H1 (cell line): ENCODE measurements around the gene MRPL3. TPM values are rescaled to one million over a fixed set of nuclear protein-coding genes. Genes with fewer than 3 reads are reported as not detected.

Experiments used
- CTCF ChIA-PET: fragments of 300-600 bp; sonication (Branson Sonifier 250); formaldehyde crosslinking; loops from one replicate; lab custom pipeline; 2021; ENCODE audit not compliant: partially characterized antibody; lab: Charles Lee
- POLR2A ChIA-PET: fragments of 300-600 bp; sonication (Branson Sonifier 250); formaldehyde crosslinking; loops from one replicate; lab custom pipeline; 2021; ENCODE audit warnings: inconsistent platforms; ENCODE audit not compliant: partially characterized antibody; lab: Charles Lee
- DNase-seq, 2 experiments: peaks; one replicate each; pipeline versions ENCODE4 v3.0.0 to v3.0.0-alpha.2; 2010 to 2022; ENCODE audit warnings: low spot score in 2 of 2, low read depth in 1 of 2, mixed read lengths in 1 of 2
- FAIRE-seq: peaks from 2 replicates; lab custom pipeline; 2011; peaks lifted over from hg19 to GRCh38; lab: Jason Lieb, UNC
- H2AFZ ChIP-seq: 2 replicates; pipeline ENCODE4 v1.8.1; 2012; ENCODE audit warnings: low read length, inconsistent platforms
- H2AK5ac ChIP-seq: 2 replicates; pipeline ENCODE4 v1.6.1; 2013; ENCODE audit warnings: low read depth, low read length
- H2BK120ac ChIP-seq: replicated peaks from 2 replicates; pipeline ENCODE3; 2013; ENCODE audit warnings: low read depth, low read length, inconsistent platforms
- H2BK12ac ChIP-seq: 2 replicates; pipeline ENCODE4 v1.6.1; 2013; ENCODE audit warnings: low read depth, low read length
- H2BK15ac ChIP-seq: 2 replicates; pipeline ENCODE4 v1.6.1; 2013; ENCODE audit warnings: low read length
- H2BK20ac ChIP-seq: 2 replicates; pipeline ENCODE4 v1.6.1; 2013; ENCODE audit warnings: low read length
- H2BK5ac ChIP-seq: 2 replicates; pipeline ENCODE4 v1.6.1; 2013; ENCODE audit warnings: low read depth, low read length
- H3K14ac ChIP-seq: 2 replicates; pipeline ENCODE4 v1.6.1; 2013; ENCODE audit warnings: inconsistent platforms; ENCODE audit not compliant: insufficient read length
- H3K18ac ChIP-seq: 2 replicates; pipeline ENCODE4 v1.6.1; 2013; ENCODE audit warnings: low read length; ENCODE audit errors: extremely low read depth
- H3K23ac ChIP-seq: 2 replicates; pipeline ENCODE4 v1.6.1; 2013; ENCODE audit warnings: inconsistent platforms; ENCODE audit not compliant: insufficient read length
- H3K23me2 ChIP-seq: 2 replicates; pipeline ENCODE4 v1.6.1; 2013; ENCODE audit warnings: low read depth, low read length
- H3K27ac ChIP-seq: 2 replicates; pipeline ENCODE4 v1.6.1; 2011; ENCODE audit warnings: low read depth, low read length, inconsistent platforms
- H3K27me3 ChIP-seq, 4 experiments: replicated peaks in 1 of 4; 1 replicate in 1 of 4; 2 replicates in 3 of 4; pipeline versions ENCODE4 v1.6.1 to v1.8.1; 2011 to 2013; ENCODE audit warnings: low read length in 3 of 4, mild to moderate bottlenecking in 3 of 4, inconsistent platforms in 2 of 4, mixed read lengths in 2 of 4, moderate library complexity in 1 of 4; ENCODE audit not compliant: control insufficient read depth in 3 of 4, insufficient read depth in 3 of 4; ENCODE audit errors: extremely low read depth in 1 of 4
- H3K36me3 ChIP-seq, 4 experiments: 2 replicates each; pipeline versions ENCODE4 v1.6.1 to v1.8.1; 2011 to 2013; ENCODE audit warnings: mild to moderate bottlenecking in 4 of 4, low read length in 3 of 4, moderate library complexity in 2 of 4, control low read depth in 1 of 4, inconsistent platforms in 1 of 4; ENCODE audit not compliant: insufficient read depth in 4 of 4, control insufficient read depth in 2 of 4
- H3K4ac ChIP-seq: replicated peaks from 2 replicates; pipeline ENCODE3; 2013; ENCODE audit warnings: low read length, low read depth, mixed read lengths, inconsistent platforms; ENCODE audit not compliant: insufficient read length
- H3K4me1 ChIP-seq, 4 experiments: replicated peaks in 1 of 4; 1 replicate in 1 of 4; 2 replicates in 3 of 4; pipeline versions ENCODE4 v1.6.1 to v1.8.1; 2011 to 2013; ENCODE audit warnings: low read length in 3 of 4, inconsistent platforms in 2 of 4, mixed read lengths in 1 of 4; ENCODE audit not compliant: insufficient read depth in 4 of 4, control insufficient read depth in 3 of 4
- H3K4me2 ChIP-seq, 2 experiments: 2 replicates each; pipeline versions ENCODE4 v1.6.1 to v1.8.1; 2011 to 2013; ENCODE audit warnings: low read depth in 2 of 2, low read length in 2 of 2, control low read depth in 1 of 2, inconsistent platforms in 1 of 2, mild to moderate bottlenecking in 1 of 2; ENCODE audit not compliant: insufficient read depth in 1 of 2
- H3K4me3 ChIP-seq, 4 experiments: fragments of 200-600, 300-600 bp in 1 of 4; sonication (generic), shearing (Covaris generic), sonication (Bioruptor Twin) in 1 of 4; 2 replicates each; pipeline versions ENCODE4 v1.5.1 to v1.8.1; 2011 to 2016; ENCODE audit warnings: low read length in 4 of 4, low read depth in 3 of 4, control low read depth in 2 of 4, inconsistent platforms in 2 of 4, mild to moderate bottlenecking in 2 of 4, mixed read lengths in 1 of 4, moderate library complexity in 1 of 4; ENCODE audit not compliant: insufficient read depth in 2 of 4; ENCODE audit errors: extremely low read depth in 1 of 4
- H3K56ac ChIP-seq: replicated peaks from 2 replicates; pipeline ENCODE3; 2013; ENCODE audit warnings: low read depth, mild to moderate bottlenecking, mixed read lengths, low read length, inconsistent platforms; ENCODE audit not compliant: insufficient read length
- H3K79me1 ChIP-seq: 2 replicates; pipeline ENCODE4 v1.6.1; 2013; ENCODE audit warnings: low read depth, low read length, control low read depth
- H3K79me2 ChIP-seq, 2 experiments: 2 replicates each; pipeline versions ENCODE4 v1.6.1 to v1.8.1; 2012 to 2013; ENCODE audit warnings: low read length in 2 of 2, mild to moderate bottlenecking in 2 of 2, inconsistent platforms in 1 of 2; ENCODE audit not compliant: insufficient read depth in 2 of 2, control insufficient read depth in 1 of 2
- H3K9ac ChIP-seq, 4 experiments: replicated peaks in 1 of 4; 1 replicate in 1 of 4; 2 replicates in 3 of 4; pipeline versions ENCODE4 v1.6.1 to v1.8.1; 2011 to 2013; ENCODE audit warnings: low read depth in 3 of 4, low read length in 3 of 4, control low read depth in 2 of 4, mild to moderate bottlenecking in 2 of 4, moderate library complexity in 2 of 4, inconsistent platforms in 1 of 4; ENCODE audit errors: extremely low read depth in 1 of 4
- H3K9me3 ChIP-seq, 2 experiments: 2 replicates each; pipeline versions ENCODE4 v1.6.1 to v1.8.1; 2012 to 2013; ENCODE audit warnings: mild to moderate bottlenecking in 2 of 2, moderate library complexity in 2 of 2, control low read depth in 1 of 2, inconsistent platforms in 1 of 2, low read depth in 1 of 2, low read length in 1 of 2, mixed read lengths in 1 of 2; ENCODE audit not compliant: insufficient read depth in 2 of 2
- H4K20me1 ChIP-seq, 2 experiments: replicated peaks in 1 of 2; 2 replicates each; pipeline versions ENCODE3 to v1.8.1; 2011 to 2013; ENCODE audit warnings: inconsistent platforms in 2 of 2, low read length in 2 of 2, mild to moderate bottlenecking in 1 of 2; ENCODE audit not compliant: insufficient read depth in 2 of 2, control insufficient read depth in 1 of 2
- H4K5ac ChIP-seq: 2 replicates; pipeline ENCODE4 v1.6.1; 2013; ENCODE audit warnings: low read length, low read depth, mixed read lengths, inconsistent platforms; ENCODE audit not compliant: insufficient read length
- H4K8ac ChIP-seq: 2 replicates; pipeline ENCODE4 v1.8.0; 2013; ENCODE audit warnings: mild to moderate bottlenecking, moderate library complexity, low read length, inconsistent platforms; ENCODE audit not compliant: insufficient read depth; ENCODE audit errors: extremely low read depth
- H4K91ac ChIP-seq: replicated peaks from 2 replicates; pipeline ENCODE3; 2013; ENCODE audit warnings: low read length, mixed read lengths, inconsistent platforms; ENCODE audit not compliant: insufficient read length
- ATF3 ChIP-seq: IDR thresholded peaks from 2 replicates; pipeline ENCODE4 v1.6.1; 2011; ENCODE audit warnings: low read depth, mild to moderate bottlenecking, low read length; ENCODE audit not compliant: insufficient read depth
- BACH1 ChIP-seq: IDR thresholded peaks from 2 replicates; pipeline ENCODE4 v1.6.1; 2012; ENCODE audit warnings: low read length, improper control_type of control experiment
- CREB1 ChIP-seq: IDR thresholded peaks from 2 replicates; pipeline ENCODE4 v1.6.1; 2012; ENCODE audit warnings: inconsistent platforms
- EP300 ChIP-seq, 2 experiments: IDR thresholded peaks; 1 replicate in 1 of 2; 2 replicates in 1 of 2; pipeline ENCODE4 v1.6.1; 2011 to 2012; ENCODE audit warnings: low read depth in 2 of 2, low read length in 2 of 2, mild to moderate bottlenecking in 2 of 2, borderline replicate concordance in 1 of 2, inconsistent platforms in 1 of 2, moderate library complexity in 1 of 2
- FOSL1 ChIP-seq: IDR thresholded peaks from 2 replicates; pipeline ENCODE4 v1.6.1; 2011; ENCODE audit warnings: mild to moderate bottlenecking, low read depth, low read length, moderate library complexity; ENCODE audit not compliant: insufficient read depth
- HDAC2 ChIP-seq, 2 experiments: fragments of 300-600 bp in 1 of 2; sonication (generic) in 1 of 2; IDR thresholded peaks; 2 replicates each; pipeline ENCODE4 v1.6.1; 2011 to 2012; ENCODE audit warnings: low read depth in 2 of 2, low read length in 2 of 2, mild to moderate bottlenecking in 2 of 2, moderate library complexity in 2 of 2, borderline replicate concordance in 1 of 2, inconsistent platforms in 1 of 2
- JUN ChIP-seq: IDR thresholded peaks from 2 replicates; pipeline ENCODE4 v1.6.1; 2011; ENCODE audit warnings: low read depth, mild to moderate bottlenecking, improper control_type of control experiment, low read length
- KDM5A ChIP-seq: fragments of 200-600 bp; IDR thresholded peaks from 2 replicates; pipeline ENCODE4 v1.7.1; 2012; ENCODE audit warnings: mild to moderate bottlenecking, low read length, inconsistent platforms, mixed read lengths
- MAX ChIP-seq: IDR thresholded peaks from 2 replicates; pipeline ENCODE4 v1.6.1; 2012; ENCODE audit warnings: inconsistent platforms
- RXRA ChIP-seq: IDR thresholded peaks from 2 replicates; pipeline ENCODE4 v1.6.1; 2011; ENCODE audit warnings: low read depth, mild to moderate bottlenecking, low read length, moderate library complexity; ENCODE audit not compliant: insufficient read depth
- SP2 ChIP-seq: IDR thresholded peaks from 2 replicates; pipeline ENCODE4 v1.6.1; 2012; ENCODE audit warnings: mild to moderate bottlenecking, low read length, inconsistent platforms
- SP4 ChIP-seq: IDR thresholded peaks from 2 replicates; pipeline ENCODE4 v1.6.1; 2012; ENCODE audit warnings: low read length, inconsistent platforms
- SRF ChIP-seq: IDR thresholded peaks from 2 replicates; pipeline ENCODE4 v1.6.1; 2011; ENCODE audit warnings: mild to moderate bottlenecking, low read depth, low read length, moderate library complexity
- TCF12 ChIP-seq: IDR thresholded peaks from 2 replicates; pipeline ENCODE4 v1.6.1; 2011; ENCODE audit warnings: low read depth, mild to moderate bottlenecking, low read length
- WGBS, 2 experiments: shearing (Covaris generic) in 1 of 2; methylation state at CpG; one replicate each; pipeline versions ENCODE4 v1.1.6 to v1.1.7; 2013 to 2015; ENCODE audit warnings: low lambda C conversion rate in 2 of 2, mixed read lengths in 2 of 2, inconsistent platforms in 1 of 2, low coverage in 1 of 2, missing lambda C conversion rate in 1 of 2; ENCODE audit not compliant: insufficient replicate concordance in 2 of 2, insufficient coverage in 1 of 2, insufficient read length in 1 of 2; ENCODE audit errors: extremely low coverage in 1 of 2, missing lambda C conversion rate in 1 of 2; 5-methylcytosine and 5-hydroxymethylcytosine counted together
- polyA plus RNA-seq, 7 experiments: library from polyadenylated mRNA; depleted of rRNA in 3 of 7; stranded (reverse) in 5 of 7; unstranded in 2 of 7; fragments of >200 nt in 5 of 7; fragments of 200-250 nt in 2 of 7; gene quantifications; 1 replicate in 5 of 7; 2 replicates in 1 of 7; 4 replicates in 1 of 7; pipeline versions ENCODE4 v1.2.1 to v1.2.3, GENCODE V29; 2011 to 2013; ENCODE audit warnings: missing spikeins in 2 of 7, mixed read lengths in 2 of 7
- total RNA-seq: library from RNA; stranded (reverse); fragmentation: NEBNext Ultra II Directional; extraction: Animal tissue kit (Norgen Biotek cat#: 25700); gene quantifications from 2 replicates; pipeline ENCODE4 v1.2.1, GENCODE V29; 2021

MRPL3 gene
- total and polyA plus RNA-seq, 2 of the 8 experiments (the other 6 are each of a cell fraction or from before 2014, with no cell fraction given): 164 to 175 TPM

- DNase-seq (no peak), FAIRE-seq (no peak)
- H3K23ac ChIP-seq: no peak overlapping the region
- H3K27me3 ChIP-seq: no peaks in the 10 kb centered on the region
- no peak overlapping the region for H4K91ac ChIP-seq
- H3K79me2 ChIP-seq: peaks cover 0 to 18% of the 10 kb centered on the region in 2 experiments; a peak in 2 of 4 replicates
- no peak overlapping the region for H3K27ac ChIP-seq
- H3K4me2 ChIP-seq: no peak overlapping the region
- no peak overlapping the region for H3K14ac ChIP-seq
- H3K9ac ChIP-seq: no peak overlapping the region
- H3K23me2 ChIP-seq: no peaks in the 10 kb centered on the region
- H2BK5ac ChIP-seq: no peak overlapping the region
- H2BK15ac ChIP-seq: no peak overlapping the region
- WGBS, 2 experiments: 79% methylated on average over 1 of the region's 1 CpG; no CpG with 5 or more reads in 1 of the 2 experiments
- H3K18ac ChIP-seq: no peak overlapping the region
- no peak overlapping the region for H2BK120ac ChIP-seq
- H3K4me1 ChIP-seq: no peaks in the 10 kb centered on the region
- no peaks in the 10 kb centered on the region for H3K9me3 ChIP-seq
- H3K36me3 ChIP-seq: peaks cover 2 to 57% (median 14%) of the 10 kb centered on the region in 4 experiments; a peak in 6 of 8 replicates
- peaks cover 0 to 1% of the 10 kb centered on the region in 2 experiments for H4K20me1 ChIP-seq
- H2BK20ac ChIP-seq: no peak overlapping the region
- no peak overlapping the region for H2AK5ac ChIP-seq
- no peak overlapping the region for H4K5ac ChIP-seq
- H4K8ac ChIP-seq: no peak overlapping the region
- H3K4ac ChIP-seq: no peak overlapping the region
- ChIA-PET POLR2A (interaction anchor here (0.7 kb wide), 1 partner anchor 13 kb away, joined by 4 read pairs; no protein-coding TSS in a partner anchor), CTCF (interaction anchor here (0.6 kb wide), 1 partner anchor 523 kb away, joined by 3 read pairs; no protein-coding TSS in a partner anchor)
- no peak overlapping the region for H2AFZ ChIP-seq
- no peak overlapping the region for H2BK12ac ChIP-seq
- peaks cover under 1% of the 10 kb centered on the region; the same call in 1 of the 2 replicates for H3K79me1 ChIP-seq
- no peak overlapping the region for H3K4me3 ChIP-seq
- no peak overlapping the region for H3K56ac ChIP-seq
- no peak for TF ChIP-seq MAX
- TF ChIP-seq EP300 (IDR thresholded peaks at IDR 0.05; ENCODE audit: borderline replicate concordance in 1 of 2, low read depth in 2 of 2, low read length in 2 of 2): no peak
- no peak for TF ChIP-seq ATF3
- no peak for TF ChIP-seq SRF
- TF ChIP-seq BACH1: no peak
- TF ChIP-seq KDM5A: no peak
- TF ChIP-seq TCF12: no peak
- TF ChIP-seq RXRA: no peak
- no peak for TF ChIP-seq FOSL1
- no peak for TF ChIP-seq JUN
- TF ChIP-seq CREB1: no peak
- no peak for TF ChIP-seq HDAC2 (IDR thresholded peaks at IDR 0.05; ENCODE audit: borderline replicate concordance in 1 of 2, low read depth in 2 of 2, low read length in 2 of 2)
- no peak for TF ChIP-seq SP4
- no peak for TF ChIP-seq SP2
Observed at GRCh38 chr3:131485119-131485518, 17.7 kb downstream of the MRPL3 start.
